Measurements from ENCODE around the gene CHST10. TPM values are rescaled to one million over a fixed set of nuclear protein-coding genes. Genes with fewer than 3 reads are reported as not detected.
"Not testable (repeated sequence)": the region's sequence is repeated elsewhere in the genome, so short reads cannot be mapped to it uniquely, and the experiment has no call there.

CHST10 gene
- 1 to 10 TPM; 6.0 to 6.7 TPM for total RNA-seq
- 1 to 10 TPM; 2.1 to 3.9 TPM for polyA plus RNA-seq
- long read RNA-seq, donor 1, partial matches to known transcripts: 1 of 10 reads
- long read RNA-seq, donor 1, other reads (novel, unspliced or antisense): 8 of 10 reads
- long read RNA-seq, donor 2, partial matches to known transcripts: 2 of 5 reads
- long read RNA-seq, donor 2, other reads (novel, unspliced or antisense): 0 of 5 reads

GRCh38 chr2:100416935-100417710 is at the start of gene CHST10:
Gene CHST10 (minus strand): TSS chr2:100417668. CDS start chr2:100406675, 10,993 bp downstream.
- WGBS, 2 donors: 0% methylated on average over 66 to 88 of the region's 88 CpGs
- H3K36me3 ChIP-seq (ENCODE audit: control insufficient read depth in 1 of 2, insufficient read depth in 2 of 2, low read length in 1 of 2): peaks cover 1 to 3% of the 10 kb centered on the region in 2 donors
- H3K27me3 ChIP-seq (ENCODE audit: control insufficient read depth in 1 of 2, insufficient read depth in 2 of 2, low read length in 1 of 2): no peaks in the 10 kb centered on the region
- peak within 1 kb of the TSS; percentile 65 to 77 for H3K27ac ChIP-seq (ENCODE audit: low read depth in 1 of 2, low read length in 2 of 2)
- peak within 1 kb of the TSS; percentile 97 to 98 for H3K4me3 ChIP-seq (ENCODE audit: low read length in 2 of 2)
- ATAC-seq (ENCODE audit: low FRiP score) (peak; percentile 88), DNase-seq (peak; percentile 66 to 87)
- intact Hi-C loops (cut with DNase I): loop anchor here in 1 of 2 donors (5.0 kb wide), 1 partner anchor 145 kb away; the partner anchor contains the start of gene PDCL3
- no peaks in the 10 kb centered on the region for H3K9me3 ChIP-seq (ENCODE audit: control insufficient read depth, low read length)
- H3K4me1 ChIP-seq (ENCODE audit: control insufficient read depth in 1 of 2, insufficient read depth in 2 of 2, low read length in 2 of 2): no peaks in the 10 kb centered on the region

- intact Hi-C loops (cut with DNase I): no loop called here
- WGBS, 2 donors: 81 to 82% methylated on average over 1 of the region's 1 CpG
- no peak for ATAC-seq (ENCODE audit: low FRiP score)
These were observed 43.5 kb upstream of the CHST10 start for GRCh38 chr2:100460904-100461530.

GRCh38 chr2:100456357-100456756 is 38.9 kb upstream of the CHST10 start:
- ATAC-seq (ENCODE audit: low FRiP score); H3K4me3 ChIP-seq (ENCODE audit: low read length in 2 of 2); DNase-seq; intact Hi-C loops (cut with DNase I); H3K36me3 ChIP-seq (ENCODE audit: control insufficient read depth in 1 of 2, insufficient read depth in 2 of 2, low read length in 1 of 2); H3K9me3 ChIP-seq (ENCODE audit: control insufficient read depth, low read length); H3K27me3 ChIP-seq (ENCODE audit: control insufficient read depth in 1 of 2, insufficient read depth in 2 of 2, low read length in 1 of 2); H3K27ac ChIP-seq (ENCODE audit: low read depth in 1 of 2, low read length in 2 of 2); H3K4me1 ChIP-seq (ENCODE audit: control insufficient read depth in 1 of 2, insufficient read depth in 2 of 2, low read length in 2 of 2): not testable (repeated sequence)

More at GRCh38 chr2:100460904-100461530, 43.5 kb upstream of the CHST10 start:
- Histone ChIP-seq H3K27ac (ENCODE audit: low read depth in 1 of 2, low read length in 2 of 2) (no peak overlapping the region), H3K27me3 (ENCODE audit: control insufficient read depth in 1 of 2, insufficient read depth in 2 of 2, low read length in 1 of 2) (no peaks in the 10 kb centered on the region), H3K4me1 (ENCODE audit: control insufficient read depth in 1 of 2, insufficient read depth in 2 of 2, low read length in 2 of 2) (no peaks in the 10 kb centered on the region), H3K36me3 (ENCODE audit: control insufficient read depth in 1 of 2, insufficient read depth in 2 of 2, low read length in 1 of 2) (no peaks in the 10 kb centered on the region), H3K4me3 (ENCODE audit: low read length in 2 of 2) (no peak overlapping the region), H3K9me3 (ENCODE audit: control insufficient read depth, low read length) (no peaks in the 10 kb centered on the region)
- no peak for DNase-seq

GRCh38 chr2:100453853-100454252 is 36.4 kb upstream of the CHST10 start:
- intact Hi-C loops (cut with DNase I): no loop called here
- Histone ChIP-seq H3K4me1 (ENCODE audit: control insufficient read depth in 1 of 2, insufficient read depth in 2 of 2, low read length in 2 of 2) (no peaks in the 10 kb centered on the region), H3K36me3 (ENCODE audit: control insufficient read depth in 1 of 2, insufficient read depth in 2 of 2, low read length in 1 of 2) (no peaks in the 10 kb centered on the region), H3K4me3 (ENCODE audit: low read length in 2 of 2) (no peak overlapping the region), H3K27ac (ENCODE audit: low read depth in 1 of 2, low read length in 2 of 2) (no peak overlapping the region), H3K9me3 (ENCODE audit: control insufficient read depth, low read length) (no peaks in the 10 kb centered on the region), H3K27me3 (ENCODE audit: control insufficient read depth in 1 of 2, insufficient read depth in 2 of 2, low read length in 1 of 2) (no peaks in the 10 kb centered on the region)
- ATAC-seq (ENCODE audit: low FRiP score) (no peak), DNase-seq (no peak)
- 60 to 61% methylated on average over 4 of the region's 4 CpGs for WGBS, 2 donors

GRCh38 chr2:100451734-100452133 is 34.3 kb upstream of the CHST10 start:
- intact Hi-C loops (cut with DNase I): no loop called here
- Histone ChIP-seq H3K36me3 (ENCODE audit: control insufficient read depth in 1 of 2, insufficient read depth in 2 of 2, low read length in 1 of 2) (no peaks in the 10 kb centered on the region), H3K27ac (ENCODE audit: low read depth in 1 of 2, low read length in 2 of 2) (no peak overlapping the region), H3K4me3 (ENCODE audit: low read length in 2 of 2) (no peak overlapping the region), H3K4me1 (ENCODE audit: control insufficient read depth in 1 of 2, insufficient read depth in 2 of 2, low read length in 2 of 2) (no peaks in the 10 kb centered on the region), H3K27me3 (ENCODE audit: control insufficient read depth in 1 of 2, insufficient read depth in 2 of 2, low read length in 1 of 2) (no peaks in the 10 kb centered on the region), H3K9me3 (ENCODE audit: control insufficient read depth, low read length) (no peaks in the 10 kb centered on the region)
- DNase-seq (no peak), ATAC-seq (ENCODE audit: low FRiP score) (no peak)

- Histone ChIP-seq H3K9me3 (ENCODE audit: control insufficient read depth, low read length) (no peaks in the 10 kb centered on the region), H3K27ac (ENCODE audit: low read depth in 1 of 2, low read length in 2 of 2) (no peak overlapping the region), H3K4me1 (ENCODE audit: control insufficient read depth in 1 of 2, insufficient read depth in 2 of 2, low read length in 2 of 2) (no peaks in the 10 kb centered on the region), H3K36me3 (ENCODE audit: control insufficient read depth in 1 of 2, insufficient read depth in 2 of 2, low read length in 1 of 2) (no peaks in the 10 kb centered on the region), H3K27me3 (ENCODE audit: control insufficient read depth in 1 of 2, insufficient read depth in 2 of 2, low read length in 1 of 2) (no peaks in the 10 kb centered on the region), H3K4me3 (ENCODE audit: low read length in 2 of 2) (no peak overlapping the region)
- intact Hi-C loops (cut with DNase I): no loop called here
- DNase-seq (no peak), ATAC-seq (ENCODE audit: low FRiP score) (no peak)
- 72 to 73% methylated on average over 5 of the region's 5 CpGs for WGBS, 2 donors
These were observed 33.6 kb upstream of the CHST10 start for GRCh38 chr2:100451092-100451491.

- WGBS, 2 donors: 65 to 75% methylated on average over 2 of the region's 2 CpGs
- no peak for DNase-seq
- Histone ChIP-seq H3K27me3 (ENCODE audit: control insufficient read depth in 1 of 2, insufficient read depth in 2 of 2, low read length in 1 of 2) (no peaks in the 10 kb centered on the region), H3K4me3 (ENCODE audit: low read length in 2 of 2) (no peak overlapping the region), H3K36me3 (ENCODE audit: control insufficient read depth in 1 of 2, insufficient read depth in 2 of 2, low read length in 1 of 2) (no peaks in the 10 kb centered on the region), H3K9me3 (ENCODE audit: control insufficient read depth, low read length) (no peaks in the 10 kb centered on the region), H3K4me1 (ENCODE audit: control insufficient read depth in 1 of 2, insufficient read depth in 2 of 2, low read length in 2 of 2) (no peaks in the 10 kb centered on the region), H3K27ac (ENCODE audit: low read depth in 1 of 2, low read length in 2 of 2) (no peak overlapping the region)
- intact Hi-C loops (cut with DNase I): no loop called here
- ATAC-seq (ENCODE audit: low FRiP score): no peak
These were observed 29.2 kb upstream of the CHST10 start for GRCh38 chr2:100446696-100447095.

GRCh38 chr2:100437751-100438150 is 20.3 kb upstream of the CHST10 start:
- Histone ChIP-seq H3K4me3 (ENCODE audit: low read length in 2 of 2) (no peak overlapping the region), H3K27me3 (ENCODE audit: control insufficient read depth in 1 of 2, insufficient read depth in 2 of 2, low read length in 1 of 2) (no peaks in the 10 kb centered on the region), H3K4me1 (ENCODE audit: control insufficient read depth in 1 of 2, insufficient read depth in 2 of 2, low read length in 2 of 2) (no peaks in the 10 kb centered on the region), H3K27ac (ENCODE audit: low read depth in 1 of 2, low read length in 2 of 2) (no peak overlapping the region), H3K9me3 (ENCODE audit: control insufficient read depth, low read length) (no peaks in the 10 kb centered on the region), H3K36me3 (ENCODE audit: control insufficient read depth in 1 of 2, insufficient read depth in 2 of 2, low read length in 1 of 2) (no peaks in the 10 kb centered on the region)
- DNase-seq: no peak
- intact Hi-C loops (cut with DNase I): no loop called here
- no peak for ATAC-seq (ENCODE audit: low FRiP score)
- WGBS, 2 donors: 74 to 85% methylated on average over 8 of the region's 8 CpGs
